A673 (cell line): ENCODE measurements around the gene MAP3K8. TPM values are rescaled to one million over a fixed set of nuclear protein-coding genes. Genes with fewer than 3 reads are reported as not detected.

ENCODE experiments used
- BruUV-seq: library from RNA; stranded (reverse); fragments of 400-500 nt; replicated peaks from 2 replicates; lab custom pipeline; 2021; lab: Mats Ljungman, UMichigan
- CTCF ChIA-PET: fragments of 300-600 bp; sonication (Branson Sonifier 250); formaldehyde crosslinking; loops from one replicate; lab custom pipeline; 2022; ENCODE audit warnings: antibody characterized with exemption; lab: Charles Lee
- POLR2A ChIA-PET: fragments of 300-600 bp; sonication (Branson Sonifier 250); formaldehyde crosslinking; loops from one replicate; lab custom pipeline; 2022; ENCODE audit warnings: antibody characterized with exemption; ENCODE audit not compliant: low non-redundant PET; lab: Charles Lee
- DNase-seq: peaks from one replicate; pipeline ENCODE4 v3.0.0-alpha.2; 2015; ENCODE audit warnings: low spot score
- H3K27ac ChIP-seq: fragments of 200-600 bp; sonication (generic); 2 replicates; pipeline ENCODE4 v1.5.1; 2016; ENCODE audit warnings: mixed run types, low read depth, mild to moderate bottlenecking, mixed read lengths, antibody characterized with exemption, low read length; ENCODE audit not compliant: poor library complexity, severe bottlenecking
- H3K27me3 ChIP-seq: fragments of 200-600 bp; sonication (generic); replicated peaks from 2 replicates; pipeline ENCODE4 v1.6.1; 2017; ENCODE audit warnings: mixed run types, low read depth, mild to moderate bottlenecking, mixed read lengths, antibody characterized with exemption, low read length; ENCODE audit not compliant: insufficient read depth, poor library complexity
- H3K36me3 ChIP-seq: fragments of 200-600 bp; sonication (generic); 2 replicates; pipeline ENCODE4 v1.6.1; 2016; ENCODE audit warnings: mixed run types, mild to moderate bottlenecking, mixed read lengths, antibody characterized with exemption, low read length; ENCODE audit not compliant: insufficient read depth, poor library complexity, severe bottlenecking
- H3K4me1 ChIP-seq: fragments of 200-600 bp; sonication (generic); 2 replicates; pipeline ENCODE4 v1.6.1; 2017; ENCODE audit warnings: mixed run types, mild to moderate bottlenecking, mixed read lengths, antibody characterized with exemption, low read length; ENCODE audit not compliant: insufficient read depth, poor library complexity, severe bottlenecking
- H3K4me3 ChIP-seq: fragments of 200-600 bp; sonication (generic); 2 replicates; pipeline ENCODE4 v1.5.1; 2016; ENCODE audit warnings: low read depth, mixed run types, mild to moderate bottlenecking, mixed read lengths, low read length; ENCODE audit not compliant: poor library complexity, severe bottlenecking
- H3K9me3 ChIP-seq: fragments of 200-600 bp; sonication (generic); 2 replicates; pipeline ENCODE4 v1.6.1; 2016; ENCODE audit warnings: mixed run types, low read depth, mild to moderate bottlenecking, mixed read lengths, antibody characterized with exemption, low read length; ENCODE audit not compliant: poor library complexity, severe bottlenecking
- EZH2 ChIP-seq: fragments of 200-600 bp; sonication (generic); IDR thresholded peaks from 2 replicates; pipeline ENCODE4 v1.6.1; 2017; ENCODE audit warnings: borderline replicate concordance, low read depth, mild to moderate bottlenecking, mixed read lengths, antibody characterized with exemption, low read length; ENCODE audit not compliant: poor library complexity, severe bottlenecking
- intact Hi-C: fragments of 100-400 bp; cut with micrococcal nuclease; formaldehyde crosslinking; loops from one replicate; pipeline ENCODE4 v1.10.0; 2022; ENCODE audit not compliant: unreplicated experiment
- total RNA-seq: library from RNA; stranded (reverse); gene quantifications from 2 replicates; pipeline ENCODE4 v1.2.3, GENCODE V29; 2021
- TF ChIP-seq, protein P1 (sequence below): fragments of 300-800, 200-600 bp; sonication (generic); conservative IDR thresholded peaks from 2 replicates; pipeline ENCODE4 v1.5.1; 2017; ENCODE audit warnings: low read depth, mild to moderate bottlenecking, antibody characterized with exemption, low read length, moderate library complexity, mixed read lengths

MAP3K8 gene
- total RNA-seq, 1 experiment from 2014 or later = 4.5 TPM

DNA sequence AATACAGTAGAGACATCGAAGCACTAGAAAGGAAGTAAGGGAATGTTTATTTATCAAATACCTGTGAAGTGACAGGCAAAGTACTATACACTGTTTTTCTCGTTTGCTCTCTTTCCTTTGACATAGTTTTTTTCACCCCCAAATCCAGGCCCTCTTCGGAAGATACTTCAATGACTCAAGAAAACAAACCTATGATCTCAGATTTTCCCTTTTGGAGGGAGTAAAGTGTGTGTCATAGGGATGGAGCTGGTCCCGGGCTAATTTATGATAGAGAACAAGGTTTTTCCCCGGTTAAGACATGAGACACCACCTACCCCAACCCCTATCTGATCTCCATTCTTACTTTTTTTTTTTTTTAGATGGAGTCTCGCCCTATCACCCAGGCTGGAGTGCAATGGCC lies 61.7 kb downstream of the MAP3K8 start:
- BruUV-seq = no TSS peak
- no peak for DNase-seq

DNA sequence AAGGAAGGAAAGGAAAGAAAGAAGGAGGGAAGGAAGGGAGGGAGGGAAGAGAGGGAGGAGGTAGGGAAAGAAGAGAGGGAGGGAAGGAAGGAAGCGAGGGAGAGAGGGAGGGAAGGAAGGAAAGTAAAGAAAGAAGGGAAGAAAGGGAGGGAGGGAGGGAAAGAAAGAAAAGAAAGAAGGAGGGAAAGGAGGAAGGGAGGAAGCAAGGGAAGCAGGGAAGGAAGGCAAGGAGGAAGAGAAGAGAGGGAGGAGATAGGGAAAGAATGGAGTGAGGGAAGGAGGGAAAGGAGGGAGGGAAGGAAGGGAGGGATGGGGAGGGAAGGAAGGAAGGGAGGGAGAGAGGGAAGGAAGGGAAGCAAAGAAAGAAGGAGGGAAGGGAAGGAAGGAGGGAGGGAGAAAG lies 65.8 kb downstream of the MAP3K8 start:
- H3K36me3 ChIP-seq = no peaks in the 10 kb centered on the region
- no peak overlapping the region for H3K27ac ChIP-seq
- POLR2A ChIA-PET = no interaction called here
- CTCF ChIA-PET = no interaction called here
- intact Hi-C loops = no loop called here
- H3K9me3 ChIP-seq = no peaks in the 10 kb centered on the region
- no peak for DNase-seq
- H3K27me3 ChIP-seq = no peaks in the 10 kb centered on the region
- no TSS peak for BruUV-seq
- H3K4me3 ChIP-seq = no peak overlapping the region
- TF ChIP-seq EZH2 = no peak
- no peaks in the 10 kb centered on the region for H3K4me1 ChIP-seq

More for the DNA sequence above, 61.7 kb downstream of the MAP3K8 start:
- H3K9me3 ChIP-seq = no peaks in the 10 kb centered on the region
- intact Hi-C loops = no loop called here
- ChIA-PET POLR2A (no interaction called here), CTCF (no interaction called here)
- H3K27ac ChIP-seq = no peak overlapping the region
- H3K27me3 ChIP-seq = no peaks in the 10 kb centered on the region
- TF ChIP-seq EZH2 = no peak
- TF ChIP-seq, protein P1, sequence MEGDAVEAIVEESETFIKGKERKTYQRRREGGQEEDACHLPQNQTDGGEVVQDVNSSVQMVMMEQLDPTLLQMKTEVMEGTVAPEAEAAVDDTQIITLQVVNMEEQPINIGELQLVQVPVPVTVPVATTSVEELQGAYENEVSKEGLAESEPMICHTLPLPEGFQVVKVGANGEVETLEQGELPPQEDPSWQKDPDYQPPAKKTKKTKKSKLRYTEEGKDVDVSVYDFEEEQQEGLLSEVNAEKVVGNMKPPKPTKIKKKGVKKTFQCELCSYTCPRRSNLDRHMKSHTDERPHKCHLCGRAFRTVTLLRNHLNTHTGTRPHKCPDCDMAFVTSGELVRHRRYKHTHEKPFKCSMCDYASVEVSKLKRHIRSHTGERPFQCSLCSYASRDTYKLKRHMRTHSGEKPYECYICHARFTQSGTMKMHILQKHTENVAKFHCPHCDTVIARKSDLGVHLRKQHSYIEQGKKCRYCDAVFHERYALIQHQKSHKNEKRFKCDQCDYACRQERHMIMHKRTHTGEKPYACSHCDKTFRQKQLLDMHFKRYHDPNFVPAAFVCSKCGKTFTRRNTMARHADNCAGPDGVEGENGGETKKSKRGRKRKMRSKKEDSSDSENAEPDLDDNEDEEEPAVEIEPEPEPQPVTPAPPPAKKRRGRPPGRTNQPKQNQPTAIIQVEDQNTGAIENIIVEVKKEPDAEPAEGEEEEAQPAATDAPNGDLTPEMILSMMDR = no peak
- H3K4me3 ChIP-seq = no peak overlapping the region
- no peaks in the 10 kb centered on the region for H3K4me1 ChIP-seq
- H3K36me3 ChIP-seq = no peaks in the 10 kb centered on the region

DNA sequence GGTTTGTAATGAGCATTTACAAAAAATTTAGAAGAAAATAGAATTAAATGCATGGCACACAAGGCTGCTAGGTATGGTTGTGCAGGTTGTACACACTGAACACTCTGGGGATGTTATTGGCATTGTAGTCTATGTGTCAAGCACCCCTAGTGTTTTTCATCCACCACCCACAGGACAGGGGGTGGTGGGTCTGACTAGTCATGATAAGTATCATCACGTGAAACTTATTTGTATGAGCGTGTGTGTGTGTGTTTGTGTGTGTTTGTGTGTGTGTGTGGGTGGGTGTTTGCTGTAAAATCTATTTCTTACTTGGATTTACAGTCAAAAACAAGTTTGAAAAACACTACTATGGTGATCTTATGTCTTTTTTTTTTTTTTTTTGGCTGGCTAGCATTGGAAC lies 66.5 kb downstream of the MAP3K8 start:
- Histone ChIP-seq H3K27ac (no peak overlapping the region), H3K4me1 (no peaks in the 10 kb centered on the region), H3K9me3 (no peaks in the 10 kb centered on the region), H3K36me3 (no peaks in the 10 kb centered on the region), H3K27me3 (no peaks in the 10 kb centered on the region), H3K4me3 (no peak overlapping the region)
- intact Hi-C loops = no loop called here
- BruUV-seq = no TSS peak
- TF ChIP-seq EZH2 = no peak
- TF ChIP-seq, protein P1 = no peak
- ChIA-PET CTCF (no interaction called here), POLR2A (no interaction called here)
- DNase-seq = no peak

DNA sequence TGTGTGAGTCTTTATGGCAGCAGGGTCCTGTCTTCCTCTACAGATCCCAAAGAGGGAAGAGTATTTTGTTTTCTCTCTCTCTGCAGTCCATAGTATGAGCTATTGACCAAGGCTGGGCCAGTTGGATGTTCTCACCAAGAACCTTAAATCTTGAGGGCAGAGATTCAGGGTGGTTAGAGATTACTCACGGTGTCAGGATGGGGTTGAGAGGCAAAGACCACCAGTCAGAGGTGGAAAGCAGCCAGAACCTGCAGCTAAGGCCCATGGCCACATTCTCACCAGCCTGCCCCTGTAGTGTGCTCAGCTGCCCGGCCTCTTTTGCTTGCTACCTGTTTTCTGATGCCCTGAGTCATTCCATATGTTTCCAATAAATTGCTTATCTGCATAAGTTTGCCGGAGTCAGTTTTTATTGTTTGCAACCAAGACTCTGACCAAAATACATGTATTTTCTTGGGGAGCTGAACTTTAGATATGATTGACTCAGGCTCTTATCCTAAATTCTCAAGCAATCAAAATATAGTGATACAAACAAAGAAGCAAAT lies 67.0 kb downstream of the MAP3K8 start:
- no peak for TF ChIP-seq EZH2
- TF ChIP-seq, protein P1 = no peak
- CTCF ChIA-PET = no interaction called here
- Histone ChIP-seq H3K9me3 (no peaks in the 10 kb centered on the region), H3K27ac (no peak overlapping the region), H3K4me3 (no peak overlapping the region), H3K36me3 (no peaks in the 10 kb centered on the region), H3K4me1 (no peaks in the 10 kb centered on the region), H3K27me3 (no peaks in the 10 kb centered on the region)
- intact Hi-C loops = no loop called here
- no peak for DNase-seq
- no TSS peak for BruUV-seq
- POLR2A ChIA-PET = no interaction called here
